ENCODE measurements around the gene UNC80. TPM values are rescaled to one million over a fixed set of nuclear protein-coding genes. Genes with fewer than 3 reads are reported as not detected.

UNC80 gene
- total and polyA plus RNA-seq, 2 of the 4 experiments (the other 2 are of a cell fraction), result not detected

DNA sequence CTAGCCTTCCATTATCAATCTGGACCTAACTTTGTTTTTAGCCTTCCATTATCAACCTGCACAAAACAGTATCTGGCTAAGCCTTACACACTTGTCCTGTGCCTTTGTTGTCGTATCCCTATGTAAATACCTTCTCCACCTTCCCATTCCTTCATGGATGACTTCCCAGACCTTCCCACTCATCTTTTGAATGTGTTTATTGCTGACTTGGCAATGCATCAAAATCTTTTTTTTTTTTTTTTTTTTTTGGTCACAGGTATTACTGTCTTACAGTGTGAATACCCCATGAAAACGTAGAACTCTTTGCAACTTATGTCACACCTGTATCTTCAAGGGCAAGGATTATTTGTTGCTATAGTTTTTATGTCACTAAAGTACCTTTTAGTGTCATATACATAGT lies 256.5 kb downstream of the UNC80 start:
- ATAC-seq (ENCODE audit: low read depth), result no peak
- Histone ChIP-seq H3K27ac (ENCODE audit: insufficient read depth, low read length) (no peak overlapping the region), H3K4me2 (ENCODE audit: low read depth, low read length) (no peak overlapping the region), H3K9ac (ENCODE audit: low read depth, low read length) (no peak overlapping the region), H3K56ac (ENCODE audit: extremely low read depth, insufficient read depth, low read length) (no peak overlapping the region), H2AFZ (replicated peaks; ENCODE audit: low read length, poor library complexity) (no peak overlapping the region), H3K9me1 (ENCODE audit: insufficient read depth, low read length) (no peaks in the 10 kb centered on the region), H2AK5ac (ENCODE audit: low read depth, low read length) (no peak overlapping the region), H3K4ac (ENCODE audit: low read depth, low read length) (no peak overlapping the region), H3K36me3 (ENCODE audit: control insufficient read depth, insufficient read depth, low read length) (peaks cover 4% of the 10 kb centered on the region; the same call in 1 of the 2 replicates), H2BK5ac (ENCODE audit: low read depth, low read length, poor library complexity, severe bottlenecking) (no peak overlapping the region), H2BK20ac (ENCODE audit: low read depth, low read length) (no peak overlapping the region), H4K20me1 (ENCODE audit: insufficient read depth, low read length) (no peaks in the 10 kb centered on the region), H3K9me3 (ENCODE audit: control insufficient read depth, insufficient read depth, low read length) (no peaks in the 10 kb centered on the region), H3K4me3 (ENCODE audit: insufficient read depth, low read depth, low read length) (no peak overlapping the region), H3K79me1 (ENCODE audit: low read depth in 1 of 2, low read length in 2 of 2) (no peaks in the 10 kb centered on the region), H3K4me1 (ENCODE audit: control insufficient read depth, insufficient read depth, low read length) (no peaks in the 10 kb centered on the region), H4K91ac (ENCODE audit: insufficient read depth, low read depth, low read length) (no peak overlapping the region), H4K5ac (ENCODE audit: low read depth, low read length) (no peak overlapping the region), H3K23ac (ENCODE audit: low read depth, low read length) (no peak overlapping the region), H3K27me3 (ENCODE audit: control insufficient read depth, insufficient read depth, low read length) (no peaks in the 10 kb centered on the region), H2AK9ac (replicated peaks; ENCODE audit: low read depth, low read length, poor library complexity) (no peak overlapping the region), H4K8ac (ENCODE audit: low read depth in 2 of 2, low read length in 2 of 2) (no peak overlapping the region), H3K18ac (ENCODE audit: low read depth, low read length) (no peak overlapping the region), H2BK120ac (ENCODE audit: low read depth, low read length) (no peak overlapping the region), H2BK15ac (ENCODE audit: low read depth, low read length) (no peak overlapping the region), H3K14ac (replicated peaks; ENCODE audit: low read depth, low read length) (no peak overlapping the region)
- TF ChIP-seq POLR2A (IDR thresholded peaks at IDR 0.05; ENCODE audit: low read depth, low read length) (no peak), MAFK (IDR thresholded peaks at IDR 0.05; ENCODE audit: low read depth, low read length) (peak; percentile 89), RFX5 (IDR thresholded peaks at IDR 0.05; ENCODE audit: low read depth, low read length) (no peak), SMC3 (IDR thresholded peaks at IDR 0.05; ENCODE audit: low read depth, low read length) (no peak), RCOR1 (IDR thresholded peaks at IDR 0.05; ENCODE audit: insufficient replicate concordance, low read length) (no peak), NFE2L2 (IDR thresholded peaks at IDR 0.05; ENCODE audit: low read depth, low read length) (no peak)
- TF ChIP-seq, protein P1, sequence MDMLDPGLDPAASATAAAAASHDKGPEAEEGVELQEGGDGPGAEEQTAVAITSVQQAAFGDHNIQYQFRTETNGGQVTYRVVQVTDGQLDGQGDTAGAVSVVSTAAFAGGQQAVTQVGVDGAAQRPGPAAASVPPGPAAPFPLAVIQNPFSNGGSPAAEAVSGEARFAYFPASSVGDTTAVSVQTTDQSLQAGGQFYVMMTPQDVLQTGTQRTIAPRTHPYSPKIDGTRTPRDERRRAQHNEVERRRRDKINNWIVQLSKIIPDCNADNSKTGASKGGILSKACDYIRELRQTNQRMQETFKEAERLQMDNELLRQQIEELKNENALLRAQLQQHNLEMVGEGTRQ (IDR thresholded peaks at IDR 0.05; ENCODE audit: low read depth, low read length), result no peak
- ChIA-PET CTCF (no interaction called here), POLR2A (ENCODE audit: unreplicated experiment) (no interaction called here)
- in situ Hi-C loops (cut with MboI; ENCODE audit: low sequenced_read_pairs), result no loop called here
- dilution Hi-C loops (cut with HindIII; ENCODE audit: low sequenced_read_pairs, unreplicated experiment), result no loop called here
- no TSS peak for BruUV-seq (replicated peaks)
- DNase-seq, result no peak
- intact Hi-C loops (cut with micrococcal nuclease), result no loop called here
- WGBS, 2 experiments (ENCODE audit: extremely low coverage in 2 of 2, insufficient read length in 1 of 2), result no CpG with 5 or more reads among the region's 2 CpGs

Data from IMR-90 (cell line).